ENCODE measurements around the gene RTCB.

Gene RTCB

GRCh38 chr22:32421484-32421883, 9.4 kb upstream of the RTCB start:
- TF ChIP-seq SIN3A (IDR thresholded peaks at IDR 0.05; ENCODE audit: borderline replicate concordance, insufficient read depth, low read length) = no peak
- TF ChIP-seq TAF1 (IDR thresholded peaks at IDR 0.05; ENCODE audit: borderline replicate concordance, insufficient read depth, low read length) = no peak
- no peak for TF ChIP-seq REST (IDR thresholded peaks at IDR 0.05; ENCODE audit: insufficient read depth in 1 of 2, low read depth in 2 of 2, low read length in 2 of 2)
- no peak for TF ChIP-seq FOXP2 (optimal IDR thresholded peaks at IDR 0.05; ENCODE audit: borderline replicate concordance, extremely low read depth, extremely low read length, insufficient read depth)
- TF ChIP-seq POLR2AphosphoS5 (IDR thresholded peaks at IDR 0.05; ENCODE audit: low read depth, low read length) = no peak

DNA sequence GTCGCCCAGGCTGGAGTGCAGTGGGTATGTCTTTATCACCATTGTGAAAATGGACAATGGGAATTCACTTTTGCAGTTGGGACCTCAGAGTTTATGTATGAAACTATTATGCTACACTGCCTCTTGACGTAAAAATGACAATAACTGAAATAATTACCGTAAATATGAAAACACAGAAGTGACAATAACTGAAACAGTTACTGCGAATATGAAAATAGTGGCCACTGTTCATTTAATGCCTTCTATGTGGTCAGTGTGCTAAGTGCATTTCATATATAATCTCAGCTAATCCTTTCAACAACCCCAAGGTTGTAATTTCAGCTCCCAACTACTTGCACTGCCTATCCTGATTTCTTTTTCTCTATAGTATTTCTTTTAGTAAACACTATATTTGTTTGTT, 5.9 kb upstream of the RTCB start:
- no peak for TF ChIP-seq TAF1 (IDR thresholded peaks at IDR 0.05; ENCODE audit: borderline replicate concordance, insufficient read depth, low read length)
- TF ChIP-seq REST (IDR thresholded peaks at IDR 0.05; ENCODE audit: insufficient read depth in 1 of 2, low read depth in 2 of 2, low read length in 2 of 2) = no peak
- TF ChIP-seq SIN3A (IDR thresholded peaks at IDR 0.05; ENCODE audit: borderline replicate concordance, insufficient read depth, low read length) = no peak
- no peak for TF ChIP-seq POLR2AphosphoS5 (IDR thresholded peaks at IDR 0.05; ENCODE audit: low read depth, low read length)
- no peak for TF ChIP-seq FOXP2 (optimal IDR thresholded peaks at IDR 0.05; ENCODE audit: borderline replicate concordance, extremely low read depth, extremely low read length, insufficient read depth)

- TF ChIP-seq POLR2AphosphoS5 (IDR thresholded peaks at IDR 0.05; ENCODE audit: low read depth, low read length) (no peak), SIN3A (IDR thresholded peaks at IDR 0.05; ENCODE audit: borderline replicate concordance, insufficient read depth, low read length) (no peak), REST (IDR thresholded peaks at IDR 0.05; ENCODE audit: insufficient read depth in 1 of 2, low read depth in 2 of 2, low read length in 2 of 2) (no peak), FOXP2 (optimal IDR thresholded peaks at IDR 0.05; ENCODE audit: borderline replicate concordance, extremely low read depth, extremely low read length, insufficient read depth) (no peak), TAF1 (IDR thresholded peaks at IDR 0.05; ENCODE audit: borderline replicate concordance, insufficient read depth, low read length) (no peak)
These were observed 4.6 kb upstream of the RTCB start for GRCh38 chr22:32416556-32417085.

DNA sequence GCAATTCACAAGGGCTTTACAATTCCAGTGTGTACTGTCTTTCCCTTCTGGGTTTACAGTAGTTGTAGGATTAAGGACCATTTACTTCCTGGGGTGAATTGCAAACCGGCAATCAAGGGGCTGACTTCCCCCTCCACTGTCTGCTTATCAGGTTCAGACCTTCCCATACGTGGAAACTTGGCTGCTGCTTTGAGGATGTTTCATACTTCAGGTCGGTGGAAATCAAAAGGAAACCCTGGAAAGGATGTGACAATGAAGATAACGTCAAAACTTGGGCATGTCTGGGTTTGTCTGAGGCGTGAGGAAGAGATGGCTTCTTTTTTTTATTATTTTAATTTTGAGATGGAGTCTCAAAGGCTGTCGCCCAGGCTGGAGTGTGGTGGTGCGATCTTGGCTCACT, 2.1 kb upstream of the RTCB start:
- TF ChIP-seq TAF1 (IDR thresholded peaks at IDR 0.05; ENCODE audit: borderline replicate concordance, insufficient read depth, low read length) (no peak), FOXP2 (optimal IDR thresholded peaks at IDR 0.05; ENCODE audit: borderline replicate concordance, extremely low read depth, extremely low read length, insufficient read depth) (no peak), REST (IDR thresholded peaks at IDR 0.05; ENCODE audit: insufficient read depth in 1 of 2, low read depth in 2 of 2, low read length in 2 of 2) (no peak), POLR2AphosphoS5 (IDR thresholded peaks at IDR 0.05; ENCODE audit: low read depth, low read length) (no peak), SIN3A (IDR thresholded peaks at IDR 0.05; ENCODE audit: borderline replicate concordance, insufficient read depth, low read length) (no peak)

DNA sequence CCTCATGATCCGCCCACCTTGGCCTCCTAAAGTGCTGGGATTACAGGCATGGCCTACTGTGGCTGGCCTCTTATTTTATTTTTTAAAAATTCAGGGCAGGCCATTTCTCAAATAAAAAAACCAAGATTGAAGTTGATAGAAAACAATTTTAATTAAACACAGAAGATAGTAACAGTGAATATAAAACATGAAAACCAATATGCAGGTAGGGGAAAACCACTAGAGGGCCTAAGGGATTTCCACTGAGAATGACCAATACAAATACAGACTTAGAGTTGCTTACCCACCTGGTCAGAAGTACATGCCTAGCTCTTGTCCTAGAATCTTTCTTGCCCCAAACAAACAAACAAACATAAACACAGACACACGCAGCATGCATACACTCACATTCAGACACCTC, 1.7 kb upstream of the RTCB start:
- TF ChIP-seq FOXP2 (optimal IDR thresholded peaks at IDR 0.05; ENCODE audit: borderline replicate concordance, extremely low read depth, extremely low read length, insufficient read depth) (no peak), REST (IDR thresholded peaks at IDR 0.05; ENCODE audit: insufficient read depth in 1 of 2, low read depth in 2 of 2, low read length in 2 of 2) (no peak), POLR2AphosphoS5 (IDR thresholded peaks at IDR 0.05; ENCODE audit: low read depth, low read length) (no peak), SIN3A (IDR thresholded peaks at IDR 0.05; ENCODE audit: borderline replicate concordance, insufficient read depth, low read length) (no peak), TAF1 (IDR thresholded peaks at IDR 0.05; ENCODE audit: borderline replicate concordance, insufficient read depth, low read length) (no peak)

Data from PFSK-1 (cell line).